ENCODE results near the gene WSCD2.

DNA sequence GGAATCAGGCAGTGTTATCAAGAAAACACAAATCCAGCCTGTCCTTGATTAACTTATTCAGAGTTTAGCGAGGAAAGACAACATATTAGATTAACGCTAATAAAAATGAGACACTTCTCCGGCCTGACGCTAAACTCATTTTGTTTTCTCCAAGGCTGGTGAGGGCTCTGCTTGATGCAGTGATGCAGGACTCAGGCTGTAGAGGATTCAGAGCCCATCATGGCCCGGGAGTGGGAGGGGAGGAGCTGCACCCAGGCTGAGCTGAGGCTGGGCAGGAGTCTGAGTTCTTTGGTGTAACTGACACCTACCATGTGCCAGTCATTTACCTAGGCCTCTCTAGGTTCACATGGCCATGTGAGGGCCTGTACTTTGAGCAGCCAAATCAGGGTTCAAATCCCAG lies 70.0 kb downstream of the WSCD2 start:
- TF ChIP-seq, protein P1, sequence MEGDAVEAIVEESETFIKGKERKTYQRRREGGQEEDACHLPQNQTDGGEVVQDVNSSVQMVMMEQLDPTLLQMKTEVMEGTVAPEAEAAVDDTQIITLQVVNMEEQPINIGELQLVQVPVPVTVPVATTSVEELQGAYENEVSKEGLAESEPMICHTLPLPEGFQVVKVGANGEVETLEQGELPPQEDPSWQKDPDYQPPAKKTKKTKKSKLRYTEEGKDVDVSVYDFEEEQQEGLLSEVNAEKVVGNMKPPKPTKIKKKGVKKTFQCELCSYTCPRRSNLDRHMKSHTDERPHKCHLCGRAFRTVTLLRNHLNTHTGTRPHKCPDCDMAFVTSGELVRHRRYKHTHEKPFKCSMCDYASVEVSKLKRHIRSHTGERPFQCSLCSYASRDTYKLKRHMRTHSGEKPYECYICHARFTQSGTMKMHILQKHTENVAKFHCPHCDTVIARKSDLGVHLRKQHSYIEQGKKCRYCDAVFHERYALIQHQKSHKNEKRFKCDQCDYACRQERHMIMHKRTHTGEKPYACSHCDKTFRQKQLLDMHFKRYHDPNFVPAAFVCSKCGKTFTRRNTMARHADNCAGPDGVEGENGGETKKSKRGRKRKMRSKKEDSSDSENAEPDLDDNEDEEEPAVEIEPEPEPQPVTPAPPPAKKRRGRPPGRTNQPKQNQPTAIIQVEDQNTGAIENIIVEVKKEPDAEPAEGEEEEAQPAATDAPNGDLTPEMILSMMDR (IDR thresholded peaks at IDR 0.05; ENCODE audit: extremely low read depth in 1 of 2, insufficient read depth in 1 of 2, low read depth in 1 of 2, low read length in 2 of 2): no peak
- TF ChIP-seq GATA2 (IDR thresholded peaks at IDR 0.05; ENCODE audit: insufficient read depth, insufficient read length, low read depth, low read length) (no peak), EZH2 (IDR thresholded peaks at IDR 0.05; ENCODE audit: borderline replicate concordance, low read depth, low read length, severe bottlenecking) (no peak), POLR2A (IDR thresholded peaks at IDR 0.05; ENCODE audit: low read depth, low read length) (no peak), JUN (IDR thresholded peaks at IDR 0.05; ENCODE audit: borderline replicate concordance, insufficient read depth, insufficient read length, low read depth) (no peak)
